Right lobe of liver (tissue), 6 donors: ENCODE results near the gene ATP5F1E. TPM values are rescaled to one million over a fixed set of nuclear protein-coding genes. Genes with fewer than 3 reads are reported as not detected.

ENCODE experiments used
- ATAC-seq, 4 donors: fragments of 200-7000 bp; cut with Tn5 transposase; one replicate each; pipeline ENCODE4 v1.9.1; 2020; ENCODE audit warnings: mild to moderate bottlenecking in 4 of 4, moderate library complexity in 4 of 4
- DNase-seq, 3 donors: peaks; one replicate each; pipeline ENCODE4 v3.0.0-alpha.2; 2020
- H3K27ac ChIP-seq, 3 donors: fragments of 200-600 bp; one replicate each; pipeline ENCODE4 v1.8.0; 2022
- H3K27me3 ChIP-seq, 2 donors: fragments of 200-600 bp; one replicate each; pipeline ENCODE4 v1.8.0; 2022
- H3K36me3 ChIP-seq, 4 donors: fragments of 200-600 bp; sonication (generic) in 1 of 4; one replicate each; pipeline versions ENCODE4 v1.5.1 to v1.8.0; 2017 to 2022; ENCODE audit warnings: control low read depth in 1 of 4
- H3K4me1 ChIP-seq, 4 donors: fragments of 200-600 bp; sonication (generic) in 1 of 4; one replicate each; pipeline versions ENCODE4 v1.5.1 to v1.8.0; 2017 to 2022; ENCODE audit warnings: control low read depth in 1 of 4
- H3K4me3 ChIP-seq, 3 donors: fragments of 200-600 bp; one replicate each; pipeline ENCODE4 v1.8.0; 2022
- H3K9me3 ChIP-seq, 4 donors: fragments of 200-600 bp; sonication (generic) in 1 of 4; one replicate each; pipeline versions ENCODE4 v1.5.1 to v1.8.0; 2017 to 2022; ENCODE audit warnings: control low read depth in 1 of 4
- CTCF ChIP-seq, 4 donors: fragments of 200-600 bp in 3 of 4; fragments of 450-650 bp in 1 of 4; IDR thresholded peaks; one replicate each; pipeline versions ENCODE4 v1.5.1 to v1.8.0; 2016 to 2022; ENCODE audit warnings: antibody characterized with exemption in 4 of 4, mild to moderate bottlenecking in 2 of 4
- POLR2A ChIP-seq: fragments of 450-650 bp; IDR thresholded peaks from one replicate; pipeline ENCODE4 v1.6.1; 2017; ENCODE audit warnings: antibody characterized with exemption, mild to moderate bottlenecking
- WGBS: methylation state at CpG from one replicate; pipeline ENCODE4 v1.1.6; 2018; ENCODE audit warnings: low coverage, low lambda C conversion rate; ENCODE audit not compliant: insufficient coverage; ENCODE audit errors: missing lambda C conversion rate; 5-methylcytosine and 5-hydroxymethylcytosine counted together
- intact Hi-C, 2 donors: fragments of 100-400 bp; cut with DNase I; formaldehyde crosslinking; loops; one replicate each; pipeline versions ENCODE4 v1.11.2 to v1.14.1; 2022
- total RNA-seq, 6 experiments: library from RNA; depleted of rRNA in 2 of 6; stranded (reverse); fragments of >200 nt in 2 of 6; fragmentation: NEBNext Ultra II Directional in 3 of 6; extraction: Animal tissue kit (Norgen Biotek cat#: 25700) in 3 of 6; gene quantifications; one replicate each; pipeline versions ENCODE4 v1.1.0 to v1.2.4, GENCODE V29; 2016 to 2023
- donor health status: DM: no; HTN: yes; CAD: no.
- donor health status: DM: no; HTN: no; CAD: no.
- donor health status: DM: no; HTN: no; CAD: no.
- donor health status: DM: no; HTN: yes; CAD: no.
- donor health status: DM: no; HTN: yes; CAD: no.

The ATP5F1E gene
- total RNA-seq, 6 experiments from 2014 or later = 15.8 to 34.6 (median 30.5) TPM

- 48% methylated on average over 4 of the region's 4 CpGs for WGBS
- TF ChIP-seq CTCF (IDR thresholded peaks at IDR 0.05) (no peak), POLR2A (no peak)
- H3K9me3 ChIP-seq = no peaks in the 10 kb centered on the region
- H3K4me3 ChIP-seq = no peak overlapping the region
- intact Hi-C loops = loop anchor here in 1 of 2 donors (10.0 kb wide), 1 partner anchor 139 kb away; no protein-coding TSS in a partner anchor
- no peaks in the 10 kb centered on the region for H3K36me3 ChIP-seq
- H3K27me3 ChIP-seq = peaks cover 0 to 2% of the 10 kb centered on the region in 2 donors
- ATAC-seq (no peak), DNase-seq (no peak)
- no peaks in the 10 kb centered on the region for H3K4me1 ChIP-seq
- H3K27ac ChIP-seq = no peak overlapping the region
Observed at GRCh38 chr20:59075934-59076508, 43.9 kb upstream of the ATP5F1E start.

- TF ChIP-seq POLR2A (no peak), CTCF (IDR thresholded peaks at IDR 0.05) (no peak)
- H3K36me3 ChIP-seq = no peaks in the 10 kb centered on the region
- peaks cover 0 to 2% of the 10 kb centered on the region in 2 donors for H3K27me3 ChIP-seq
- WGBS = 33% methylated on average over 3 of the region's 3 CpGs
- no peaks in the 10 kb centered on the region for H3K9me3 ChIP-seq
- no peaks in the 10 kb centered on the region for H3K4me1 ChIP-seq
- ATAC-seq = no peak
- intact Hi-C loops = loop anchor here in 1 of 2 donors (10.0 kb wide), 1 partner anchor 140 kb away; no protein-coding TSS in a partner anchor
- DNase-seq = no peak
- no peak overlapping the region for H3K4me3 ChIP-seq
- no peak overlapping the region for H3K27ac ChIP-seq
Observed at GRCh38 chr20:59074456-59074855, 42.3 kb upstream of the ATP5F1E start.

GRCh38 chr20:59073582-59073981, 41.4 kb upstream of the ATP5F1E start:
- no peak for TF ChIP-seq POLR2A
- TF ChIP-seq CTCF (IDR thresholded peaks at IDR 0.05) = no peak
- WGBS = 70% methylated on average over 1 of the region's 1 CpG
- Histone ChIP-seq H3K27ac (no peak overlapping the region), H3K36me3 (no peaks in the 10 kb centered on the region), H3K27me3 (peaks cover 0 to 2% of the 10 kb centered on the region in 2 donors), H3K9me3 (no peaks in the 10 kb centered on the region), H3K4me1 (no peaks in the 10 kb centered on the region), H3K4me3 (no peak overlapping the region)
- no peak for ATAC-seq
- intact Hi-C loops = loop anchor here in 1 of 2 donors (10.0 kb wide), 1 partner anchor 141 kb away; no protein-coding TSS in a partner anchor
- no peak for DNase-seq

GRCh38 chr20:59071216-59071615, 39.1 kb upstream of the ATP5F1E start:
- TF ChIP-seq CTCF (IDR thresholded peaks at IDR 0.05) = no peak
- no peak for TF ChIP-seq POLR2A
- H3K27ac ChIP-seq = no peak overlapping the region
- WGBS = 69% methylated on average over 1 of the region's 1 CpG

More at GRCh38 chr20:59071216-59071615, 39.1 kb upstream of the ATP5F1E start:
- DNase-seq = no peak
- intact Hi-C loops = loop anchor here in 1 of 2 donors (10.0 kb wide), 1 partner anchor 144 kb away; no protein-coding TSS in a partner anchor
- Histone ChIP-seq H3K36me3 (no peaks in the 10 kb centered on the region), H3K27me3 (peaks cover 2 to 4% of the 10 kb centered on the region in 2 donors), H3K9me3 (no peaks in the 10 kb centered on the region), H3K4me3 (no peak overlapping the region), H3K4me1 (no peaks in the 10 kb centered on the region)
- peak in 2 of 4 donors; percentile 31 to 57 for ATAC-seq
